ENCODE data around the gene HSD3B1.

DNA sequence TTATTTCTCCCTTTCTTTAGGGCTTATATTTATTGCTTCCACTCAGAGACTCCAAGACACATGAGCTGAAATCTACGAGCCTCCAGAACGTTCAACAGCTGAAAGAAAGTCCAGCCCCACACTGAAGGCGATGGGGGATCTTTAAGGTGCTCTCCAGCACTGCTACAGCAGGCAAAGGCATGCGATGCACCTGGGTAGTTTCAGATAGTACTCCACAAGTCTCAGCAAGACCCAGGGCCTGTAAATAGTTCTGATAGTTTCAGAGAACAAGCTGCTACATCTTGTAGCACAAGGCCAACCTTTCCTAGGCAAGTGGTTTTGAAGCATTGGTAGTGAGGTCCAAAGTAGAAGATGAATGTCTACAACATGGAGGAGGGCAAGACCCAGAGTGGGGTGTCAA, 2.2 kb upstream of the HSD3B1 start:
- TF ChIP-seq, protein P1, sequence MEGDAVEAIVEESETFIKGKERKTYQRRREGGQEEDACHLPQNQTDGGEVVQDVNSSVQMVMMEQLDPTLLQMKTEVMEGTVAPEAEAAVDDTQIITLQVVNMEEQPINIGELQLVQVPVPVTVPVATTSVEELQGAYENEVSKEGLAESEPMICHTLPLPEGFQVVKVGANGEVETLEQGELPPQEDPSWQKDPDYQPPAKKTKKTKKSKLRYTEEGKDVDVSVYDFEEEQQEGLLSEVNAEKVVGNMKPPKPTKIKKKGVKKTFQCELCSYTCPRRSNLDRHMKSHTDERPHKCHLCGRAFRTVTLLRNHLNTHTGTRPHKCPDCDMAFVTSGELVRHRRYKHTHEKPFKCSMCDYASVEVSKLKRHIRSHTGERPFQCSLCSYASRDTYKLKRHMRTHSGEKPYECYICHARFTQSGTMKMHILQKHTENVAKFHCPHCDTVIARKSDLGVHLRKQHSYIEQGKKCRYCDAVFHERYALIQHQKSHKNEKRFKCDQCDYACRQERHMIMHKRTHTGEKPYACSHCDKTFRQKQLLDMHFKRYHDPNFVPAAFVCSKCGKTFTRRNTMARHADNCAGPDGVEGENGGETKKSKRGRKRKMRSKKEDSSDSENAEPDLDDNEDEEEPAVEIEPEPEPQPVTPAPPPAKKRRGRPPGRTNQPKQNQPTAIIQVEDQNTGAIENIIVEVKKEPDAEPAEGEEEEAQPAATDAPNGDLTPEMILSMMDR (IDR thresholded peaks at IDR 0.05), result no peak
- TF ChIP-seq POLR2AphosphoS5 (IDR thresholded peaks at IDR 0.05; ENCODE audit: low read depth, low read length), result no peak
- TF ChIP-seq SIN3A (IDR thresholded peaks at IDR 0.05; ENCODE audit: borderline replicate concordance, insufficient read depth, low read depth, low read length), result no peak
